NCI-H226 (cell line): Measurements from ENCODE around the gene ERI3.

ENCODE experiments used
- DNase-seq: peaks from one replicate; pipeline ENCODE4 v3.0.0-alpha.2; 2015

Gene ERI3

GRCh38 chr1:44347280-44347679, 7.8 kb downstream of the ERI3 start:
- no peak for DNase-seq

GRCh38 chr1:44346878-44347277, 8.2 kb downstream of the ERI3 start:
- no peak for DNase-seq

GRCh38 chr1:44346184-44346583, 8.9 kb downstream of the ERI3 start:
- DNase-seq = no peak

GRCh38 chr1:44345187-44345775, 9.8 kb downstream of the ERI3 start:
- no peak for DNase-seq

GRCh38 chr1:44339731-44340130, 15.3 kb downstream of the ERI3 start:
- DNase-seq = no peak

- no peak for DNase-seq
Observed at GRCh38 chr1:44338136-44338535, 16.9 kb downstream of the ERI3 start.

- no peak for DNase-seq
Observed at GRCh38 chr1:44336668-44337067, 18.4 kb downstream of the ERI3 start.

GRCh38 chr1:44334968-44335367, 20.1 kb downstream of the ERI3 start:
- no peak for DNase-seq

- DNase-seq = no peak
Observed at GRCh38 chr1:44333376-44333775, 21.7 kb downstream of the ERI3 start.

GRCh38 chr1:44332505-44332904, 22.6 kb downstream of the ERI3 start:
- no peak for DNase-seq

GRCh38 chr1:44330935-44331334, 24.1 kb downstream of the ERI3 start:
- DNase-seq = peak; percentile 80

GRCh38 chr1:44328671-44329416, 26.2 kb downstream of the ERI3 start:
- no peak for DNase-seq

GRCh38 chr1:44327679-44328491, 27.2 kb downstream of the ERI3 start:
- DNase-seq = peak; percentile 99

- peak; percentile 69 for DNase-seq
Observed at GRCh38 chr1:44326821-44327465, 28.1 kb downstream of the ERI3 start.

GRCh38 chr1:44326024-44326701, 28.9 kb downstream of the ERI3 start:
- DNase-seq = no peak

GRCh38 chr1:44323947-44324346, 31.1 kb downstream of the ERI3 start:
- DNase-seq = no peak

GRCh38 chr1:44322367-44322766, 32.7 kb downstream of the ERI3 start:
- DNase-seq = no peak

GRCh38 chr1:44321466-44321865, 33.6 kb downstream of the ERI3 start:
- DNase-seq = no peak

GRCh38 chr1:44318097-44319088, 36.7 kb downstream of the ERI3 start:
- DNase-seq = peak; percentile 22

- no peak for DNase-seq
Observed at GRCh38 chr1:44316231-44316759, 38.8 kb downstream of the ERI3 start.

- no peak for DNase-seq
Observed at GRCh38 chr1:44315521-44315920, 39.5 kb downstream of the ERI3 start.
